Panc1 (cell line): ENCODE results near the gene WRAP73. TPM values are rescaled to one million over a fixed set of nuclear protein-coding genes. Genes with fewer than 3 reads are reported as not detected.

Experiments used
- ATAC-seq: fragments of 200-7000 bp; cut with Tn5 transposase; 2 replicates; pipeline ENCODE4 v1.9.1; 2020; ENCODE audit warnings: mild to moderate bottlenecking, moderate library complexity
- BruUV-seq: library from RNA; stranded (reverse); fragments of 400-500 nt; replicated peaks from 2 replicates; lab custom pipeline; 2021; lab: Mats Ljungman, UMichigan
- CTCF ChIA-PET: fragments of 300-600 bp; sonication (Branson Sonifier 250); formaldehyde crosslinking; loops from one replicate; lab custom pipeline; 2022; ENCODE audit warnings: antibody characterized with exemption; lab: Charles Lee
- POLR2A ChIA-PET: fragments of 300-600 bp; sonication (Branson Sonifier 250); formaldehyde crosslinking; loops from one replicate; lab custom pipeline; 2022; ENCODE audit warnings: antibody characterized with exemption; lab: Charles Lee
- DNase-seq: peaks from one replicate; pipeline ENCODE4 v3.0.0-alpha.2; 2010; ENCODE audit warnings: low read depth, low spot score
- H3K27ac ChIP-seq: 2 replicates; pipeline ENCODE4 v1.5.1; 2011; ENCODE audit warnings: mild to moderate bottlenecking, low read length, inconsistent platforms
- H3K27me3 ChIP-seq: fragments of 200-500 bp; sonication (Bioruptor generic); 2 replicates; pipeline ENCODE4 v1.6.0; 2014; ENCODE audit warnings: low read length, inconsistent platforms; ENCODE audit not compliant: control insufficient read depth, insufficient read depth
- H3K36me3 ChIP-seq: fragments of 200-500 bp; sonication (Bioruptor generic); 2 replicates; pipeline ENCODE4 v1.5.1; 2014; ENCODE audit warnings: inconsistent platforms, mild to moderate bottlenecking, low read length, moderate library complexity; ENCODE audit not compliant: control insufficient read depth, insufficient read depth
- H3K4me1 ChIP-seq: 2 replicates; pipeline ENCODE4 v1.5.1; 2011; ENCODE audit warnings: inconsistent platforms, mild to moderate bottlenecking, low read length, moderate library complexity; ENCODE audit not compliant: control insufficient read depth, insufficient read depth
- H3K4me3 ChIP-seq, 2 experiments: 2 replicates each; pipeline ENCODE4 v1.5.1; 2011 to 2012; ENCODE audit warnings: low read depth in 2 of 2, low read length in 2 of 2, mild to moderate bottlenecking in 2 of 2, inconsistent platforms in 1 of 2, moderate library complexity in 1 of 2
- H3K9me3 ChIP-seq: fragments of 200-500 bp; sonication (Bioruptor generic); 2 replicates; pipeline ENCODE4 v1.5.1; 2014; ENCODE audit warnings: low read depth, mild to moderate bottlenecking, inconsistent platforms, low read length, moderate library complexity; ENCODE audit not compliant: control insufficient read depth, insufficient read depth
- CTCF ChIP-seq: fragments of 450-650 bp; IDR thresholded peaks from 2 replicates; pipeline ENCODE4 v1.5.1; 2017; ENCODE audit warnings: mild to moderate bottlenecking
- POLR2AphosphoS5 ChIP-seq: IDR thresholded peaks from 2 replicates; pipeline ENCODE4 v1.6.1; 2012; ENCODE audit warnings: mild to moderate bottlenecking, low read depth, low read length, moderate library complexity
- REST ChIP-seq, 2 experiments: IDR thresholded peaks; 2 replicates each; pipeline ENCODE4 v1.6.1; 2011 to 2012; ENCODE audit warnings: low read depth in 2 of 2, control low read depth in 1 of 2, low read length in 1 of 2, mild to moderate bottlenecking in 1 of 2, moderate library complexity in 1 of 2; ENCODE audit not compliant: insufficient read depth in 1 of 2
- SIN3A ChIP-seq: IDR thresholded peaks from 2 replicates; pipeline ENCODE4 v1.6.1; 2012; ENCODE audit warnings: low read depth, mild to moderate bottlenecking, low read length, moderate library complexity, borderline replicate concordance; ENCODE audit not compliant: insufficient read depth
- TCF7L2 ChIP-seq: IDR thresholded peaks from 2 replicates; pipeline ENCODE4 v1.6.1; 2011; ENCODE audit warnings: mild to moderate bottlenecking, low read depth, low read length, inconsistent platforms
- in situ Hi-C: cut with HindIII; loops from 2 replicates; pipeline ENCODE4 v1.10.0; 2016; ENCODE audit warnings: low sequenced_read_pairs, low pct_unique_long_range_greater_than_20kb
- intact Hi-C: fragments of 100-400 bp; cut with micrococcal nuclease; formaldehyde crosslinking; loops from one replicate; pipeline ENCODE4 v1.10.0; 2022; ENCODE audit not compliant: unreplicated experiment
- total RNA-seq: library from RNA; stranded (reverse); gene quantifications from one replicate; pipeline ENCODE4 v1.2.1, GENCODE V29; 2021; ENCODE audit not compliant: unreplicated experiment

WRAP73 gene
- total RNA-seq, 1 experiment from 2014 or later, result 27.1 TPM

DNA sequence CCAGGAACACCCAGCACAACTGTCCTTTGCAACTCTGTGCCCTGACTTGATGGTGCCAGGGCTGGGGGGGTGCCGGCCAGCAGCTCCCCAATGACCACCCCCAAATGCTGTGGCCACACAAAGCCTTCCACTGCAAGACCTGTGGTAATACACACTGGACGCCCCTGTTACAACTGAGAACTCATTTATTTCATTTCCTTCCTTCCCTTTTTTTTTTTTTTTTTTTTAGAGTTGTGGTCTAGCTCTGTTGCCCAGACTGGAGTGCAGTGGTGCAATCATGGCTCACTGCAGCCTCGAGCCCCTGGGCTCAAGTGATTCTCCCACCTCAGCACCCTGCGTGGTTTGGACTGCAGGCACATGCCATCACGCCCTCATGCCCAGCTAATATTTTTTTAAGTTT lies 27.6 kb upstream of the WRAP73 start:
- Histone ChIP-seq H3K36me3 (no peaks in the 10 kb centered on the region), H3K9me3 (no peaks in the 10 kb centered on the region), H3K27ac (no peak overlapping the region), H3K4me1 (peaks cover 15% of the 10 kb centered on the region), H3K27me3 (no peaks in the 10 kb centered on the region), H3K4me3 (no peak overlapping the region)
- ChIA-PET CTCF (interaction anchor here (0.6 kb wide), 3 partner anchors 55 to 112 kb away, joined by 3 to 7 read pairs (median 3); no protein-coding TSS in a partner anchor), POLR2A (no interaction called here)
- no peak for ATAC-seq
- TF ChIP-seq TCF7L2, result no peak
- TF ChIP-seq POLR2AphosphoS5, result no peak
- in situ Hi-C loops, result no loop called here
- no TSS peak for BruUV-seq
- no peak for DNase-seq
- intact Hi-C loops, result no loop called here

- in situ Hi-C loops (no loop called here), intact Hi-C loops (no loop called here)
- Histone ChIP-seq H3K4me1 (peaks cover 15% of the 10 kb centered on the region), H3K9me3 (no peaks in the 10 kb centered on the region), H3K27ac (no peak overlapping the region), H3K4me3 (no peak overlapping the region), H3K27me3 (no peaks in the 10 kb centered on the region), H3K36me3 (no peaks in the 10 kb centered on the region)
- no peak for DNase-seq
- TF ChIP-seq SIN3A (no peak), TCF7L2 (no peak), REST (IDR thresholded peaks at IDR 0.05; ENCODE audit: insufficient read depth in 1 of 2, low read depth in 2 of 2, low read length in 1 of 2) (no peak), CTCF (no peak), POLR2AphosphoS5 (no peak)
- ATAC-seq, result no peak
- ChIA-PET POLR2A (no interaction called here), CTCF (interaction anchor here (0.6 kb wide), 1 partner anchor 112 kb away, joined by 3 read pairs; no protein-coding TSS in a partner anchor)
- BruUV-seq, result no TSS peak
Observed at GRCh38 chr1:3676581-3677470, 26.9 kb upstream of the WRAP73 start.

GRCh38 chr1:3675436-3675835 lies 25.5 kb upstream of the WRAP73 start:
- Histone ChIP-seq H3K4me3 (no peak overlapping the region), H3K27ac (no peak overlapping the region), H3K27me3 (no peaks in the 10 kb centered on the region), H3K4me1 (peaks cover 21% of the 10 kb centered on the region), H3K9me3 (no peaks in the 10 kb centered on the region), H3K36me3 (no peaks in the 10 kb centered on the region)
- in situ Hi-C loops, result no loop called here
- ATAC-seq, result no peak
- intact Hi-C loops, result no loop called here
- DNase-seq, result no peak
- CTCF ChIA-PET, result no interaction called here
- TF ChIP-seq TCF7L2, result no peak
- no TSS peak for BruUV-seq
- POLR2A ChIA-PET, result no interaction called here
